Upper lobe of right lung (tissue), 1 donor: ENCODE data around the gene PFDN5. TPM values are rescaled to one million over a fixed set of nuclear protein-coding genes. Genes with fewer than 3 reads are reported as not detected.
A peak's percentile ranks its signal among the peaks of the same experiment; 100 is the strongest.

Experiments
- ATAC-seq: fragments of 200-7000 bp; cut with Tn5 transposase; one replicate; pipeline ENCODE4 v1.9.1; 2020; ENCODE audit warnings: mild to moderate bottlenecking, moderate library complexity
- DNase-seq: peaks from one replicate; pipeline ENCODE4 v3.0.0-alpha.2; 2020
- H3K27ac ChIP-seq: fragments of 200-600 bp; one replicate; pipeline ENCODE4 v1.8.0; 2022
- H3K27me3 ChIP-seq: fragments of 200-600 bp; one replicate; pipeline ENCODE4 v1.8.0; 2022; ENCODE audit warnings: mild to moderate bottlenecking
- H3K36me3 ChIP-seq: fragments of 200-600 bp; one replicate; pipeline ENCODE4 v1.8.0; 2022
- H3K4me1 ChIP-seq: fragments of 200-600 bp; one replicate; pipeline ENCODE4 v1.8.0; 2022
- H3K4me3 ChIP-seq: fragments of 200-600 bp; one replicate; pipeline ENCODE4 v1.8.0; 2022; ENCODE audit warnings: mild to moderate bottlenecking
- H3K9me3 ChIP-seq: fragments of 200-600 bp; one replicate; pipeline ENCODE4 v1.8.0; 2022
- intact Hi-C: fragments of 100-400 bp; cut with DNase I; formaldehyde crosslinking; loops from one replicate; pipeline ENCODE4 v1.11.0; 2022
- total RNA-seq: library from RNA; stranded (reverse); fragmentation: NEBNext Ultra II Directional; extraction: Animal tissue kit (Norgen Biotek cat#: 25700); gene quantifications from one replicate; pipeline ENCODE4 v1.2.1, GENCODE V29; 2021
- TF ChIP-seq, protein P1 (sequence below): fragments of 200-600 bp; IDR thresholded peaks from one replicate; pipeline ENCODE4 v1.8.0; 2022; ENCODE audit warnings: antibody characterized with exemption
- donor health status: DM: no; HTN: yes; CAD: no; lungs with severe emphysema.

The PFDN5 gene
- total RNA-seq, 1 donor from 2014 or later = 424 TPM

DNA sequence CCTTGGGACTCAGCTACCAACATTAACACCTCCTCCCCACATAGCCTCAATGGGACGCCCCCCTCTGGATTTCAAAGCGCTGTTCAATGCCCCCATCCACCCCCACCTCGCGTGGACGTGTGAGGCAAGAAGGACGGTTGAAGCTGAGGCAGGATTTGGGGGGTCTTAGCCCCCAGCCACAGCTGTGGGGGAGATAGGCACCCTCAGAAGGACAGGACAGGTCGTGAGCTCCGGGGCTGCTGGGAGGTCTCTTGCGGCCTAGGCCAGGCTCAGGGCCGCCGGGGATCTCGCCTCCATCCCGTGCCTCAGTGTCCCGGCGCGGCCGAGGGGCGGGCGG is 49.1 kb downstream of the PFDN5 start:
- ATAC-seq (no peak), DNase-seq (no peak)
- TF ChIP-seq, protein P1, sequence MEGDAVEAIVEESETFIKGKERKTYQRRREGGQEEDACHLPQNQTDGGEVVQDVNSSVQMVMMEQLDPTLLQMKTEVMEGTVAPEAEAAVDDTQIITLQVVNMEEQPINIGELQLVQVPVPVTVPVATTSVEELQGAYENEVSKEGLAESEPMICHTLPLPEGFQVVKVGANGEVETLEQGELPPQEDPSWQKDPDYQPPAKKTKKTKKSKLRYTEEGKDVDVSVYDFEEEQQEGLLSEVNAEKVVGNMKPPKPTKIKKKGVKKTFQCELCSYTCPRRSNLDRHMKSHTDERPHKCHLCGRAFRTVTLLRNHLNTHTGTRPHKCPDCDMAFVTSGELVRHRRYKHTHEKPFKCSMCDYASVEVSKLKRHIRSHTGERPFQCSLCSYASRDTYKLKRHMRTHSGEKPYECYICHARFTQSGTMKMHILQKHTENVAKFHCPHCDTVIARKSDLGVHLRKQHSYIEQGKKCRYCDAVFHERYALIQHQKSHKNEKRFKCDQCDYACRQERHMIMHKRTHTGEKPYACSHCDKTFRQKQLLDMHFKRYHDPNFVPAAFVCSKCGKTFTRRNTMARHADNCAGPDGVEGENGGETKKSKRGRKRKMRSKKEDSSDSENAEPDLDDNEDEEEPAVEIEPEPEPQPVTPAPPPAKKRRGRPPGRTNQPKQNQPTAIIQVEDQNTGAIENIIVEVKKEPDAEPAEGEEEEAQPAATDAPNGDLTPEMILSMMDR = no peak
- intact Hi-C loops = no loop called here
- Histone ChIP-seq H3K36me3 (no peaks in the 10 kb centered on the region), H3K9me3 (no peaks in the 10 kb centered on the region), H3K27me3 (no peaks in the 10 kb centered on the region), H3K4me3 (peak overlapping the region; percentile 58), H3K27ac (peak overlapping the region; percentile 74), H3K4me1 (peaks cover 12% of the 10 kb centered on the region)

GRCh38 chr12:53344824-53345485 is 49.6 kb downstream of the PFDN5 start:
- Histone ChIP-seq H3K4me3 (peak overlapping the region; percentile 58), H3K4me1 (peaks cover 12% of the 10 kb centered on the region), H3K27me3 (no peaks in the 10 kb centered on the region), H3K27ac (peak overlapping the region; percentile 74), H3K9me3 (no peaks in the 10 kb centered on the region), H3K36me3 (no peaks in the 10 kb centered on the region)
- intact Hi-C loops = no loop called here
- TF ChIP-seq, protein P1 = peak; percentile 72
- DNase-seq (peak; percentile 85), ATAC-seq (peak; percentile 90)

GRCh38 chr12:53345486-53346188 is 50.3 kb downstream of the PFDN5 start:
- DNase-seq (no peak), ATAC-seq (peak; percentile 6)
- TF ChIP-seq, protein P1 = peak; percentile 5
- H3K27me3 ChIP-seq = no peaks in the 10 kb centered on the region
- intact Hi-C loops = no loop called here
- H3K4me3 ChIP-seq = peak overlapping the region; percentile 58
- no peaks in the 10 kb centered on the region for H3K9me3 ChIP-seq
- H3K36me3 ChIP-seq = no peaks in the 10 kb centered on the region
- peak overlapping the region; percentile 74 for H3K27ac ChIP-seq
- peaks cover 12% of the 10 kb centered on the region for H3K4me1 ChIP-seq

GRCh38 chr12:53346491-53346890 is 51.1 kb downstream of the PFDN5 start:
- no peaks in the 10 kb centered on the region for H3K36me3 ChIP-seq
- peaks cover 12% of the 10 kb centered on the region for H3K4me1 ChIP-seq
- TF ChIP-seq, protein P1 = no peak
- no peaks in the 10 kb centered on the region for H3K9me3 ChIP-seq
- no peak overlapping the region for H3K27ac ChIP-seq
- no peak overlapping the region for H3K4me3 ChIP-seq
- ATAC-seq (no peak), DNase-seq (no peak)
- no peaks in the 10 kb centered on the region for H3K27me3 ChIP-seq
- intact Hi-C loops = no loop called here

GRCh38 chr12:53347905-53348304 is 52.6 kb downstream of the PFDN5 start:
- Histone ChIP-seq H3K27me3 (no peaks in the 10 kb centered on the region), H3K4me3 (no peak overlapping the region), H3K9me3 (no peaks in the 10 kb centered on the region), H3K36me3 (no peaks in the 10 kb centered on the region), H3K4me1 (peaks cover 18% of the 10 kb centered on the region), H3K27ac (no peak overlapping the region)
- intact Hi-C loops = no loop called here
- no peak for ATAC-seq
- no peak for DNase-seq
- TF ChIP-seq, protein P1 = no peak

Other genes with a start within 250 kb of the PFDN5 start
- gene TNS2, start 245.5 kb upstream of the PFDN5 start, total RNA-seq = 232 TPM
- 50.4 TPM for gene SPRYD3, start 216.2 kb upstream of the PFDN5 start, total RNA-seq
- gene IGFBP6, start 197.9 kb upstream of the PFDN5 start, total RNA-seq = 34.6 TPM
- not detected for gene SOAT2, start 192.1 kb upstream of the PFDN5 start, total RNA-seq
- 46.8 TPM for gene ZNF740, start 114.8 kb upstream of the PFDN5 start, total RNA-seq
- 41.7 TPM for gene CSAD, start 114.6 kb upstream of the PFDN5 start, total RNA-seq
- gene ITGB7, start 88.3 kb upstream of the PFDN5 start, total RNA-seq = 7.7 TPM
- gene RARG, start 63.3 kb upstream of the PFDN5 start, total RNA-seq = 23.8 TPM
- 0.35 TPM for gene ESPL1, start 27.2 kb upstream of the PFDN5 start, total RNA-seq
- 41.9 TPM for gene MYG1, start 4.2 kb downstream of the PFDN5 start, total RNA-seq
- gene AAAS, start 26.1 kb downstream of the PFDN5 start, total RNA-seq = 43.2 TPM
- not detected for gene SP7, start 40.8 kb downstream of the PFDN5 start, total RNA-seq
- 87.7 TPM for gene SP1, start 84.6 kb downstream of the PFDN5 start, total RNA-seq
- 0.46 TPM for gene AMHR2, start 128.3 kb downstream of the PFDN5 start, total RNA-seq
- 172 TPM for gene PRR13, start 146.2 kb downstream of the PFDN5 start, total RNA-seq
- 727 TPM for gene PCBP2, start 156.6 kb downstream of the PFDN5 start, total RNA-seq
- gene MAP3K12, start 203.9 kb downstream of the PFDN5 start, total RNA-seq = 22.3 TPM
- gene TARBP2, start 205.7 kb downstream of the PFDN5 start, total RNA-seq = 33.1 TPM
- gene NPFF, start 211.9 kb downstream of the PFDN5 start, total RNA-seq = not detected